Aorta (tissue), 5 donors: ENCODE measurements around the gene USP47. TPM values are rescaled to one million over a fixed set of nuclear protein-coding genes. Genes with fewer than 3 reads are reported as not detected.
A peak's percentile ranks its signal among the peaks of the same experiment; 100 is the strongest.

Experiments
- ATAC-seq: fragments of 200-7000 bp; cut with Tn5 transposase; one replicate; pipeline ENCODE4 v1.9.1; 2022; ENCODE audit warnings: moderate library complexity; ENCODE audit not compliant: low FRiP score
- DNase-seq, 2 donors: peaks; one replicate each; pipeline ENCODE4 v3.0.0-alpha.2; 2020
- H3K27ac ChIP-seq, 2 donors: one replicate each; pipeline ENCODE4 v1.5.1; 2013; ENCODE audit warnings: low read length in 2 of 2, mild to moderate bottlenecking in 2 of 2, moderate library complexity in 2 of 2, control low read depth in 1 of 2, inconsistent platforms in 1 of 2, low read depth in 1 of 2
- H3K27me3 ChIP-seq, 2 donors: one replicate each; pipeline ENCODE4 v1.6.1; 2013; ENCODE audit warnings: control low read depth in 1 of 2, low read length in 1 of 2, mild to moderate bottlenecking in 1 of 2, moderate library complexity in 1 of 2; ENCODE audit not compliant: insufficient read depth in 2 of 2, control insufficient read depth in 1 of 2
- H3K36me3 ChIP-seq, 2 donors: one replicate each; pipeline ENCODE4 v1.6.1; 2013; ENCODE audit warnings: control low read depth in 1 of 2, low read length in 1 of 2, mild to moderate bottlenecking in 1 of 2; ENCODE audit not compliant: insufficient read depth in 2 of 2, control insufficient read depth in 1 of 2
- H3K4me1 ChIP-seq, 2 donors: one replicate each; pipeline ENCODE4 v1.6.1; 2013; ENCODE audit warnings: low read length in 2 of 2, control low read depth in 1 of 2, mild to moderate bottlenecking in 1 of 2, moderate library complexity in 1 of 2; ENCODE audit not compliant: insufficient read depth in 2 of 2, control insufficient read depth in 1 of 2
- H3K4me3 ChIP-seq, 2 donors: one replicate each; pipeline ENCODE4 v1.5.1; 2013; ENCODE audit warnings: low read length in 2 of 2, control low read depth in 1 of 2, mild to moderate bottlenecking in 1 of 2
- H3K9me3 ChIP-seq: one replicate; pipeline ENCODE4 v1.6.1; 2013; ENCODE audit warnings: mild to moderate bottlenecking, low read length; ENCODE audit not compliant: control insufficient read depth
- WGBS, 2 donors: extraction: QIAGEN DNeasy Blood & Tissue Kit; methylation state at CpG; one replicate each; pipeline ENCODE4 v1.1.7; 2013; 5-methylcytosine and 5-hydroxymethylcytosine counted together
- intact Hi-C, 2 donors: fragments of 100-400 bp; cut with DNase I; formaldehyde crosslinking; loops; one replicate each; pipeline versions ENCODE4 v1.14.2 to v1.15.0; 2022
- polyA plus RNA-seq, 2 donors: library from polyadenylated mRNA; stranded (reverse); fragments of 200-250 nt; gene quantifications; one replicate each; pipeline ENCODE4 v1.2.3, GENCODE V29; 2013
- total RNA-seq, 2 donors: library from RNA; stranded (reverse); fragmentation: NEBNext Ultra II Directional; extraction: Animal tissue kit (Norgen Biotek cat#: 25700); gene quantifications; one replicate each; pipeline ENCODE4 v1.2.1, GENCODE V29; 2021
- donor health status: healthy with polysubstance abuse.
- donor health status: Bipolar disorder and iron deficiency.
- donor health status: DM: no; HTN: no; CAD: no.
- donor health status: DM: no; HTN: no; CAD: no.
- donor health status: DM: yes; HTN: yes; CAD: no.

The USP47 gene
- total and polyA plus RNA-seq, 4 donors: 23.2 to 74.9 (median 45.1) TPM

GRCh38 chr11:11843211-11843621 is 1.4 kb downstream of the USP47 start:
- 0 to 1% methylated on average over 3 of the region's 3 CpGs for WGBS, 2 donors
- no peaks in the 10 kb centered on the region for H3K36me3 ChIP-seq
- H3K4me3 ChIP-seq: peak overlapping the region; percentile 38 to 76
- intact Hi-C loops: loop anchor here (5.0 to 10.0 kb wide), 2 partner anchors 36 to 72 kb away; no protein-coding TSS in a partner anchor
- ATAC-seq (no peak), DNase-seq (no peak)
- no peaks in the 10 kb centered on the region for H3K27me3 ChIP-seq
- H3K27ac ChIP-seq: peak overlapping the region in 1 of 2 donors; percentile 77
- H3K4me1 ChIP-seq: peaks cover 0 to 4% of the 10 kb centered on the region in 2 donors
- no peaks in the 10 kb centered on the region for H3K9me3 ChIP-seq

DNA sequence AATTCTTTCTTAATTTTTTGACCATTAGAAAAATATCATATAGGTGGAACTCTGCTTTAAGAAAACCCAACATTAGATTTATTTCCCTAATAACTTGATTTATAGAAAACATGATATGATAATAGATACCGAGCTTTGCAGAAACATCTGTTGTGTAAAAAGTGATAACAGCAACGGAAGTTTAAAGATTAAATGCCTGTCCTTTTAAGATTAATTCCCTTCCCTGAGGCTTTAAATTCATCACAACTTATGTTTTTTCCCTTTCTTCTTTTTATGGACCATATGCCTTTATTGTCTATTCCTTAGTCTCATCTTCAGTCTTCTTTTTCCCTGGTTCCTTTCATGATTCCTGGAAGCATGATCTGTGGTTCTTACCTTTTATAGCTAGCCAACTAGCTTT is 1.9 kb downstream of the USP47 start:
- 2 to 3% methylated on average over 2 of the region's 2 CpGs for WGBS, 2 donors
- no peaks in the 10 kb centered on the region for H3K36me3 ChIP-seq
- intact Hi-C loops: loop anchor here (5.0 to 10.0 kb wide), 2 partner anchors 36 to 71 kb away; no protein-coding TSS in a partner anchor
- H3K27me3 ChIP-seq: no peaks in the 10 kb centered on the region
- H3K4me1 ChIP-seq: peaks cover 0 to 4% of the 10 kb centered on the region in 2 donors
- ATAC-seq (no peak), DNase-seq (no peak)
- H3K27ac ChIP-seq: peak overlapping the region in 1 of 2 donors; percentile 32
- H3K4me3 ChIP-seq: peak overlapping the region in 1 of 2 donors; percentile 48
- H3K9me3 ChIP-seq: no peaks in the 10 kb centered on the region

- ATAC-seq: no peak
- H3K27ac ChIP-seq: peak overlapping the region in 1 of 2 donors; percentile 60
- intact Hi-C loops: loop anchor here (5.0 to 10.0 kb wide), 2 partner anchors 37 to 71 kb away; no protein-coding TSS in a partner anchor
Observed at GRCh38 chr11:11844272-11844671, 2.5 kb downstream of the USP47 start.

GRCh38 chr11:11845071-11845470 is 3.3 kb downstream of the USP47 start:
- intact Hi-C loops: loop anchor here in 1 of 2 donors (10.0 kb wide), 1 partner anchor 70 kb away; no protein-coding TSS in a partner anchor
- ATAC-seq (no peak), DNase-seq (no peak)
- Histone ChIP-seq H3K9me3 (no peaks in the 10 kb centered on the region), H3K36me3 (no peaks in the 10 kb centered on the region), H3K27me3 (no peaks in the 10 kb centered on the region), H3K4me1 (peaks cover 0 to 4% of the 10 kb centered on the region in 2 donors), H3K4me3 (no peak overlapping the region), H3K27ac (peak overlapping the region in 1 of 2 donors; percentile 60)

More at GRCh38 chr11:11844272-11844671, 2.5 kb downstream of the USP47 start:
- no peaks in the 10 kb centered on the region for H3K27me3 ChIP-seq
- 32 to 47% methylated on average over 1 of the region's 1 CpG for WGBS, 2 donors
- H3K4me3 ChIP-seq: peak overlapping the region in 1 of 2 donors; percentile 48
- H3K9me3 ChIP-seq: no peaks in the 10 kb centered on the region
- no peaks in the 10 kb centered on the region for H3K36me3 ChIP-seq
- peaks cover 0 to 4% of the 10 kb centered on the region in 2 donors for H3K4me1 ChIP-seq
- DNase-seq: no peak

- no peak for ATAC-seq
- 32 to 35% methylated on average over 1 of the region's 1 CpG for whole genome bisulfite sequencing, 2 donors
- peaks cover 2 to 4% of the 10 kb centered on the region in 2 donors for H3K4me1 ChIP-seq
Observed at GRCh38 chr11:11845551-11845950, 3.8 kb downstream of the USP47 start.

DNA sequence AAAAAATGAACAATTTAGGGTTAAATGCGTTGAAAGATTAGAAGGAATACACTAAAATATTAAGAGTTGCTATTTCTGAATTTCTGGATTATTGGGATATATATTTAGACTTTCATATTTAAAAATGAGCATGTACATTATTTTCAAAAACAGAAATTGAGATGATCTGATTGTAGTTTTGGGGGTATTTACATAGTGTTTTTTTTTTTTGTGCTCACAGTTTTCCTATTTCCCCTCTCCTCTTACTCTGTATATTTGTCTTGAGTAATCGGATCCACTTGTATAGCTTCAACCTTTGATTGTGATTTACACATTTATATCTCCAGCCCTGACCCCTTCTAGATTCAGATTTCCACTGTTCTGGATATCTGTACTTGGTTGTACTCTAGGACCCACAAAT is 5.3 kb downstream of the USP47 start:
- no peak overlapping the region for H3K4me3 ChIP-seq
- intact Hi-C loops: loop anchor here in 1 of 2 donors (10.0 kb wide), 1 partner anchor 68 kb away; no protein-coding TSS in a partner anchor
- WGBS, 2 donors: 90% methylated on average over 2 of the region's 2 CpGs
- DNase-seq (no peak), ATAC-seq (no peak)
- H3K36me3 ChIP-seq: no peaks in the 10 kb centered on the region
- H3K4me1 ChIP-seq: peaks cover 5 to 9% of the 10 kb centered on the region in 2 donors
- H3K27ac ChIP-seq: no peak overlapping the region
- H3K9me3 ChIP-seq: no peaks in the 10 kb centered on the region
- no peaks in the 10 kb centered on the region for H3K27me3 ChIP-seq

More at GRCh38 chr11:11845551-11845950, 3.8 kb downstream of the USP47 start:
- DNase-seq: no peak
- intact Hi-C loops: loop anchor here in 1 of 2 donors (10.0 kb wide), 1 partner anchor 69 kb away; no protein-coding TSS in a partner anchor
- H3K36me3 ChIP-seq: no peaks in the 10 kb centered on the region
- no peaks in the 10 kb centered on the region for H3K27me3 ChIP-seq
- no peak overlapping the region for H3K27ac ChIP-seq
- no peaks in the 10 kb centered on the region for H3K9me3 ChIP-seq
- peak overlapping the region in 1 of 2 donors; percentile 18 for H3K4me3 ChIP-seq

- intact Hi-C loops: loop anchor here in 1 of 2 donors (10.0 kb wide), 1 partner anchor 66 kb away; no protein-coding TSS in a partner anchor
- ATAC-seq: peak; percentile 72
- Histone ChIP-seq H3K27ac (peak overlapping the region in 1 of 2 donors; percentile 33), H3K27me3 (no peaks in the 10 kb centered on the region), H3K9me3 (no peaks in the 10 kb centered on the region), H3K36me3 (no peaks in the 10 kb centered on the region), H3K4me3 (no peak overlapping the region), H3K4me1 (peaks cover 5 to 9% of the 10 kb centered on the region in 2 donors)
- DNase-seq: no peak
- 73 to 75% methylated on average over 7 of the region's 7 CpGs for WGBS, 2 donors
Observed at GRCh38 chr11:11848891-11849746, 7.3 kb downstream of the USP47 start.

DNA sequence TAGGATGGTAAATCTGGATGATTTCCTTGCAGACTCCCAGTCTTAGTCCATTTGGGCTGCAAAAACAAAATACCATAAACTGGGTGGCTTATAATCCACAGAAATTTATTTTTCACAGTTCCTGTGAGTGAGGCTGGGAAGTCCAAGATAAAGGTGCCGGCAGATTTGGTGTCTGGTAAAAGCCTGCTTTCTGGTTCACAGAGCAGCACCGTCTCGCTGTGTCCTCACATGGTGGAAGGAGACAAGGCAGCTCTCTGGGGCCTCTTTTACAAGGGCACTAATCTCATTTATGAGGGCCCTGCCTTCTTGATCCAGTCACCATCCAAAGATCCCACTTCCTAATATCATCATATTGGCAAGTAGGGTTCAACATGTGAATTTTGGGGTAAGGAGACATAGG is 8.9 kb downstream of the USP47 start:
- intact Hi-C loops: loop anchor here in 1 of 2 donors (5.0 kb wide), 1 partner anchor 47 kb away; no protein-coding TSS in a partner anchor
- H3K4me3 ChIP-seq: no peak overlapping the region
- ATAC-seq (no peak), DNase-seq (no peak)
- H3K27ac ChIP-seq: peak overlapping the region in 1 of 2 donors; percentile 57
- no peaks in the 10 kb centered on the region for H3K9me3 ChIP-seq
- H3K4me1 ChIP-seq: peaks cover 5 to 8% of the 10 kb centered on the region in 2 donors
- H3K27me3 ChIP-seq: no peaks in the 10 kb centered on the region
- 91 to 96% methylated on average over 3 of the region's 3 CpGs for WGBS, 2 donors
- no peaks in the 10 kb centered on the region for H3K36me3 ChIP-seq
